GM19193 (cell line): ENCODE measurements around the gene MED15.

ENCODE experiments used
- POLR2A ChIP-seq: IDR thresholded peaks from 4 replicates; pipeline ENCODE4 v1.6.1; 2011; ENCODE audit not compliant: insufficient read depth, insufficient read length; ENCODE audit errors: extremely low read depth

MED15 gene

DNA sequence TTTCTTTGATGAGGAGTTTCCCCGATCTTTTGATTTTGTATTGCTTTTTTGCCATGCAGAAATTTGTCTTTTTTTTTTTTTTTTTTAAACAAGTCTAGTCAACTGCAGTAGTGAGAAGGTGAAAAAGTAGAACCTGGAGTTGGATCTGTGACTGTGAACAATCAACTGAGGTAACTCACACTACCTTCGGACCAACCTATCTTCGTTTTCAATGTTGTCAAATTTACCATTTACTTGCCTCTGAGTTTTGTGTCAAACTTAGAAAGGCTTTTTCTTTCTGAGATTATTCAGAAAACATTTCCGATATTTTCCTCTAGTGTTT, 32.3 kb upstream of the MED15 start:
- no peak for TF ChIP-seq POLR2A

DNA sequence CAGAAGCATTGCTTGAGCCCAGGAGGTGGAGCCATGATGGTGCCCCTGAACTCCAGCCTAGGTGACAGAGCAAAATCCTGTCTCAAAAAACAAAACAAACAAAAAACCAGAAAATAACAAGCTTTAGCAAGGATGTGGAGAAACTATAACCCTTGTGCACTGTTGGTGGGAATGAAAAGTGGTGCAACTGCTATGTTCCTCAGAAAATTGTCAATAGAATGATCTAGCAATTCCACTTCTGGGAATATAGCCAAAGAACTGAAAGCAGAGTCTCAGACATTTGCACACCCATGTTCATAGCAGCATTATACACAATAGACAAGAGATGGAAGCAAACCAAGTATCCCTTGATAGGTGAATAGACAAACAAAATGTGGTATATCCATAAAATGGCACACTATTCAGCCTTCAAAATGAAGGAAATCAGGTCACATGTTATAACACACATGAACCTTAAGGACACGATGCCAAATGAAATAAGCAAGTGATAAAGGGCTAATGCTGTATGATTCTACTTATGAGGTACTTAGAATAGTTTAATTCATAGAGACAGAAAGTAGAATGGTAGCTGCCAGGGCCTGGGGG, 27.7 kb upstream of the MED15 start:
- TF ChIP-seq POLR2A = no peak

DNA sequence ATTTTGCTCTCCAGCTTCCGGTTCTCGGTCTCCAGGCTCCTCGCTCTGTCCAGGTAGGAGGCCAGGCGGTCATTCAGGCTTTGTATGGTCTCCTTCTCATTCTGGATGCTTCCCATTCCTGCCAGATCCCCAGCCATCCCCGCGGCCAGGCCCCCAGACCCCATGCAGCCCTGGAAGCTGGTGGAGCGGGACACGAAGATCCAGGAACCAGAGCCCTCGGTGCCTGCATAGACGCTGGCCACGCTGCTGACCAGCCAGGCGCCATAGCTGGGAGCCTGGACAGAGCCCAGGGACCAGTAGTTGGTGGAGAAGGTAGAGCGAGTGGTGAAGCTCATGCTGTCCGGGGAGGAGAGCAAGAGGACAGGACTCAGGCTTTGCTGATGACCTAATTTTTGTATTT, 23.6 kb upstream of the MED15 start:
- TF ChIP-seq POLR2A = no peak

DNA sequence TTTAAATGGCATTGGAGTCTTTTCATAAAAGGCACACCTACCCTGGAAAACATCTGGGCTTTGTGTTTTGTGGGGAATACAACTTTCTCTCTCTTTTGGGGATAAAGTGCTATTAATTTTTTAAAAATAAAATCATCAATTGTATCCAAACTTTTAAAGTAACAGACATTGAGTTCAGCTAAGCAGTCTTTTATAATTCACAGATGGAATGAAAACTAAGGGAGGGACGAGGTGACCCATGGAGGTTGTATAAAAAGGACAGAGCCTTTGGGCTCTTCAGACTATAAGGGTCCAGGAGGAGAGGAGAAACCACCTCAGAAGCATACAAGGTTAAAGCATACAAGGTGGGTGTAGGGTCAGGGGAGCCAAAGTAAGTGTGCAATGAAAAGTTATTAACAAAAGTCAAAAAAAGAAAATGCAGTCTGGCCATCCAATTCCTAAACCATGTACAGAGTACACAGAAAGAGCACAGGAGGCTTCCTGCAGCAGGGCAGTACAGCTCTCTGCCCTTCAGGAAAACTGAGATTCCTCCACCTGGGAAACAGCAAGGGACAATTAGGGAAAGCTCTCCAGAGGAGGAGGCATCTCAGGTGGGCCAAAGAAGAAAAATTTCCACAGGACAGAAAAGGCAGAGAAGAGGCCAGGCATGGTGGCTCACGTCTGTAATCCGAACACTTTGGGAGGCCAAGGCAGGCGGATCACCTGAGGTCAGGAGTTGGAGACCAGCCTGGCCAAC, 22.3 kb upstream of the MED15 start:
- TF ChIP-seq POLR2A = no peak

DNA sequence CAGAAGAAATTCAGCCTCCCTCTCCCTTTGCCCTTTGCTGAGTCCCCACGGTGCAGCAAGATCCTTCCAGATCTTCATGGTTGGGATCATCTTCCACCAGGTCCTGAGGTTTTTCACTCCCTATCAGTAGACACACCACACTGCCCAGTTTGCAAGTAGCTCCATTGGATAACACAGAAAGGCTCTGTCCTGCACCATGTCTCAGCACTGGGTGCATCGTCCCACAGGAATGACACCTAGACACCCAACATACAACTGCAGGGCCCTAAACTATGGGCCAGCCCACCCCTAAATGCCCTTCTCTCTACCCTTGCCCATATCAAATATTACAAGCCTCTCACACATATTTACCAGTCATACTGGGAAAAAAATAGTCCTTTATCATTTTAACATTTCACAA, 21.2 kb upstream of the MED15 start:
- TF ChIP-seq POLR2A = no peak

DNA sequence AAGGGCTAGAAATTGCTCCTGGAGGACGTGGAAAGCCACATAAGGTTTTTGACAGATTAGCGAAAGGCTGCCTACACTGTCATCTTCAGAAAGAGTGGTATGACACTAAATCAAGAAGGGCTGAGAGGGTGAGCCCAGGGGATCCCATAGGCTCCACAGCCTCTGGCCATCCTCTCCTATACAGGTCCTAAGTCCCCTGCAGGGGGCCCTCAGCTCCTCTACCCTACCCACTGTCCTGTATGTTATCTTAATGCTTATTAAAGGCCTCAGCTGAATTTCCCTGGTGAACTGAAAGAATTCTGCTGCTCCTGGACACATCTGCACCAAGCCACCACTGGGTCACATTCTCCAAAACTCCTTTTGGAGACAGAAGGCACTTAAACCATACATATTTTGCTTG, 19.7 kb upstream of the MED15 start:
- TF ChIP-seq POLR2A = no peak

DNA sequence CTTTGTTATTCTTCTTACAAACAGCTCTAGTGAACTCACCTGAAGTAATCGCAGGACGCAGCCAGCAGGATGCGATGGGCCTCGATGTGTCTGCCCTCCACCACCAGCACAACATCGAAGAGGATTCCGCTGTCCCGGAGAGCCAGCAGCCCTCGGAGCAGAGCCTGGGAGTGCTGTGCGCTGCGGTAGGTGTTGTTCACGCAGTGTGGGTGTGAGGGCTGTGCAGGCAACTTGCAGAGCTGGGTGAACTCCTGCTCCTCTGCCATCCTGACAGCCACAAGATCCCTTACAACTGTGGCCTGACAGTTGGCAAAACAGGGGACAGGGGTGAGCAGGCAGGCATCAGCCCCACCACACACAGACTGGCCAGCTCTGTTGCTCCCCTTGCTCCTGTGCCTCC, 18.5 kb upstream of the MED15 start:
- TF ChIP-seq POLR2A = no peak

DNA sequence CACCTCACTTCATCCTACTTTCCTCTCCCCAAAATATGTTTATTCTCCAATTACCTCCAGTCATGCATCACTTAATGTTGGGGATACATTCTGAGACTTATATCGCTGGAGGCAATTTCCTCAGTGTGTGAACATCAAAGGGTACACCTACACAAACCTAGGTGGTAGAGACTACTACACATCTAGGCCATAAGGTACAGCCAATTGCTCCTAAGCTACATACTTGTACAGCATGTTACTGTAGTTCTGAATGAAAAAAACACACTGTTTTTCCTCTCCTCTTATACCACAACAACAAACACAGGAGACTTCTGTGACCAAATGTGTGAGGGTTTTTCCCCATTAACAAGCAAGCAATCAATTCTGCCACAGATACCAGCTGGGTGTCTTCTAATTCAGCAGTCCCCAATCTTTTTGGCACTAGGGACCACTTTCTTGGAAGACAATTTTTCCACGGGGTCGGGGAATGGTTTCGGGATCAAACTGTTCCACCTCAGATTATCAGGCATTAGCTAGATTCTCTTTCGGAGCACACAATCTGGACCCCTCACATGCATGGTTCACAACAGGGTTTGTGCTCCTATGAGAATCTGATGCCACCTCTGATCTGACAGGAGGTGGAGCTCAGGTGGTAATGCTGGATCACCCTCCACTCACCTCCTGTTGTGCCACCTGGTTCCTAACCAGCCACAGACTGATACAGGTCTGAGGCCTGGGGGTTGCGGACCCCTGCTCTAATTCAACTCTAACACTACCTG, 17.0 kb upstream of the MED15 start:
- no peak for TF ChIP-seq POLR2A

DNA sequence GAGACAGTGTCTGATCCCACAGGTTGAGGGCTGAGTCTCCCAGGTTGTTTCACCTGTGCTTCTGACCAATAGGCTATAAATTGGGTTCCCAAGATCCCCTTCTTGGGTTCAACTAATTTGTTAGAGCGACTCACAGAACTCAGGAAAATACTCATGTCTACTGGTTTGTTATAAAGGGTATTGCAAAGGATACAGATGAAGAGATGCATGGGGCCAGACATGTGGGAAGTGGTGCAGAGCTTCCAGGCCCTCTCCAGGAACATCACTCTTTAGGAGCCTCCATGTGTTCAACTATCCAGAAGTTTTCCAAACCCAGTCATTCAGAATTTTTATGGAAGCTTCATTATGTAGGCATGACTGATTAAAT, 16.5 kb upstream of the MED15 start:
- no peak for TF ChIP-seq POLR2A

DNA sequence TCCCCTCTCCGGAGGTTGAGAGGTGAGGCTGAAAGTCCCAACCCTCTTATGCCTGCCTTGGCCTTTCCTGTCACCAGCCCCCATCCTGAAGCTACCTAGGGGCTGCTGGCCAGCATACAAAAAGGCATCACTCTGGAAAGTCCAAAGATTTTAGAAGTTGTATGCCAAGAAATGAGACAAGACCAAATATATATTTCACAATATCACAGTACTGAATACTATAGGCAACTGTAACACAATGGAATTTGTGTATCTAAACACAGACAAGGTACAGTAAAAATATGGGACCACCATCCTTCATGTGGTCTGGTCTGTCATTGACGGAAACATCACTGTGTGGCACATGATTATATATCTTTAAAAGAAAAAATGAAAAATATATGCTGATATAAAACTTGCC, 16.1 kb upstream of the MED15 start:
- TF ChIP-seq POLR2A = no peak

DNA sequence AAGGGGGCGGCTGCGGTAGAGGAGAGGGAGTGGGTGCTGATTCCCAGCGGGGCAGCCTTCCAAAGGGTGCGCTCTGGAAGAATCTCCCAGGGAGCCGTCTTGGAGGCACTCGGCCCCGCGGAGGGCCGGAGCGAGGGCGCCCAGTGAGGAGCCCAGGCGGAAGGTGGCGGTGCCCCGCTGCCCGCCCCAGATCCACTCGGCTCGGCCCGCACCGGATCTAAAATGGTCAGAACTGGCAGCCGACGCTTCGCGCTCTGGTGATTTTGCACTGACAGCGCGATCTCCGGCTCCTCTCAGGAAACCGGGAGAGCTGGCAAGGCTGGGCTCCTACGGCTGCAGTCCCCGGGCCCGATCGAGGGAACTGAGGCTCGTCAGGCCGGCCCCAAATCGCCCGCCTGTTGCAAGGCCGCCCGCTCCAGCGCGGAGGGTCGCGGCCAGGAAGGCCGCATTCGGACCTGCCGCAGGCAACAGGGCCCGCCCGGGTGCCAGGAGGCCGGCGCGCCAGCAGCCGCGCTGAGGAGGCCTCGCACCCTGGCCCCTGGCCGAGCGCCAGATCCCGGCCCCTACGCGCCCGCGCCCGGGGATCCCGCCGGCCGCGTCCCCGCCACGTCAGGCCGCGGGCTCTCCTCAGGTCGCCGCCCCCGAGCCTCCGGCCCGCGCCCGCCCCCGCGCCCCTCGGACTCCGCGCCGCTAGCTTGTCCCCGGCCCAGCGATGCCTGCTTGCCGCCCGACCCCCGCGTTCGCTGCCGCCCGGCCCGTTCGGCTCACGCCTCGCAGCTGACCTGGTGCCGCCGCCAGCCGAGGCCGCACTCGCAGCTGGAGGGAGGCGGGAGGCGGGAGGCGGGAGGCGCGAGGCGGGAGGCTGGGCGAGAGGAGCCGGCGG, 12.2 kb upstream of the MED15 start, which contains the start of gene KLHL22:
Gene KLHL22 (minus strand): TSS at position 818 of the 883 bp plus-strand sequence. CDS start 6,584 bp downstream, outside the sequence.
- peak; percentile 42 for TF ChIP-seq POLR2A

DNA sequence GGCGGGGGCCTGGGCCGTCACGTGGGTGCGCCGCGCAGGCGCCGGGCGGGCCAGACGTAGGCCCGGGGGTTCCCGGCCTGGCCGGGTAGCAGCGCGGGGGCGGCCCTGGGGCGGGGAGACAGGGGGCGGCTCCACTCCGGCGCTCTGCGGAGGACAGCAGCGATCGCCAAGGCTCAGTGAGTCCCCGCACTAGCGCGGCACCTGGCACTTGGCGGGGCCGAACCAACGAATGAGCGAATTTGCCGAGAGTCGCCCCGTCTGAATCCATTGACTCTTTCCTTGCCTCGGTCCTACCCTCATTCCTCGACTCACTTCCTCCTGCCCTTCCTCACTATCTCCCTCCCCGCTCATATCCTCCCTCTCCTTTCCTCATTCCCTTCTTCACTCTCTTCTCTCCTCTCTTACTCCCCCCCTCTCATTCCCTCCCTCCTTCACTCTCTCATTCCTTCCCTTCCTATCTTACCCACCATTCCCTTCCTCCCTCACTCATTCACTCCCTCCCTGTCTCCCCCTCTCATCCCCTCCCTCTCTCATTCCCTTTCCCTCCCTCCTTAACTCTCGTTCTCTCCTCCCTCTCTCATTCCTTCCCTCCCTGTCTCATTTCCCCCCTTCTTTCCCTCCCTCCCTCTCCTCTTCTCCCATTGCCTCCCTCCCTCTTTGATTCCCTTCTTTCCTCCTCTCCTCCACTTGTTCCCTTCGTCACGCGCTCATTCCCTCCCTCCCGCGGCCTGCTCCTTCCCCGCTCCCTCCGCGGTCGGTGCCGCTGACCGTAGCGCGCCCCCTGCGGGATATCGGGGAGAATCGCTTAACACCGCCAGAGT, 11.3 kb upstream of the MED15 start:
- TF ChIP-seq POLR2A = peak; percentile 51

DNA sequence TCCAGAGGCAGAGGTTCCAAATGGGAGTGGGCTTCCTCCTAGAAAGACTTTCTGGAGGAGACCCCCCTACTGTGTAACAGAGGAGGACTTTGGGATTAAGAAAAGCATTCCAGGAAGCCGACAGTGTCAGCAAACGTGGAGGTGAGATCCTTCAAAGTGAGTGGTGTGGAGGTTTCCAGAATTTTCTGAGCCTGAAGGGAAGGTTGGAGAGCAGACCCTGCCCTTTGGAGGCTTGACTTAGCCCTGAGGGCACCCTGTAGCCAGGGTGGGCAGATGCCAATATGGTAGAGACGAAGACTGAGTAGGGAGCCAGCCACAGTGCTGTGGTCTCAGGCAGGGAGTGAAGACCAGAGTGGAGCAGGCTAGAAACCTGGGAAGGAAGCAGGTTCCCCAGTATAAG, 10.0 kb upstream of the MED15 start:
- TF ChIP-seq POLR2A = no peak

DNA sequence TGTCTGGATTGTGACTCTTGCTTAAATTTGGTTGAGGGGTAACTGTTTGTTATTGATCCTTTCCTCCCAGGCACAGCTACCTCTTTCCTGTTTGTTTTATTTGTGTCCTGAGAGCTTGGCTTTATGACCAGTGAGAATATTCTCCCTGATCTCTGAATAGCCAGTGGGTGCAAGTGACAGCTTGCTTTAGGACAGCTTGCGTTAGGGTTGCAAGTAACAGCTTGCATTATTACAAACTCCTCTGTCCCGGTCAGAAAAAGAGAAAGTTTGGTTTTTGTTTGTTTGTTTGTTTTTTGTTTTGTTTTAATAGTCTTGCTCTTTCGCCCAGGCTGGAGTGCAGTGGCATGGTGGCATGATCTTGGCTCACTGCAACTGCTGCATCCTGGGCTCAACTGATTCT, 8.5 kb upstream of the MED15 start:
- no peak for TF ChIP-seq POLR2A
